Neural progenitor cell (in vitro differentiated cells): Measurements from ENCODE around the gene ADAT1. TPM values are rescaled to one million over a fixed set of nuclear protein-coding genes. Genes with fewer than 3 reads are reported as not detected.

Source experiments
- DNase-seq: peaks from one replicate; pipeline ENCODE4 v3.0.0-alpha.2; 2016; ENCODE audit warnings: low spot score
- H2AFZ ChIP-seq: fragments of 200-600 bp; sonication (generic); replicated peaks from 2 replicates; pipeline ENCODE4 v1.6.1; 2016; ENCODE audit warnings: antibody characterized with exemption
- H3F3A ChIP-seq: fragments of 200-600 bp; sonication (generic); 2 replicates; pipeline ENCODE4 v1.6.1; 2016; ENCODE audit warnings: antibody characterized with exemption, low read depth
- H3K27ac ChIP-seq: fragments of 200-600 bp; sonication (generic); 2 replicates; pipeline ENCODE4 v1.5.1; 2016; ENCODE audit warnings: mild to moderate bottlenecking
- H3K27me3 ChIP-seq: fragments of 200-600 bp; sonication (generic); 2 replicates; pipeline ENCODE4 v1.6.1; 2016; ENCODE audit warnings: mild to moderate bottlenecking, moderate library complexity
- H3K36me3 ChIP-seq: fragments of 200-600 bp; sonication (generic); 2 replicates; pipeline ENCODE4 v1.5.1; 2016
- H3K4me1 ChIP-seq: fragments of 200-600 bp; sonication (generic); 2 replicates; pipeline ENCODE4 v1.6.1; 2016; ENCODE audit warnings: mixed run types
- H3K4me2 ChIP-seq: fragments of 200-600 bp; sonication (generic); 2 replicates; pipeline ENCODE4 v1.6.1; 2016
- H3K4me3 ChIP-seq: fragments of 200-600 bp; sonication (generic); 2 replicates; pipeline ENCODE4 v1.5.1; 2016
- H3K79me2 ChIP-seq: fragments of 200-600 bp; sonication (generic); 2 replicates; pipeline ENCODE4 v1.6.1; 2016; ENCODE audit warnings: low read depth
- H3K9ac ChIP-seq: fragments of 200-600 bp; sonication (generic); 2 replicates; pipeline ENCODE4 v1.6.1; 2016
- H3K9me3 ChIP-seq: fragments of 200-600 bp; sonication (generic); 2 replicates; pipeline ENCODE4 v1.5.1; 2016; ENCODE audit warnings: low read depth
- H4K20me1 ChIP-seq: fragments of 200-600 bp; sonication (generic); 2 replicates; pipeline ENCODE4 v1.6.1; 2016; ENCODE audit warnings: low read depth
- H3K27ac Mint-ChIP-seq: 3 replicates; pipeline ENCODE4 v1.8.0; 2021; ENCODE audit warnings: mixed read lengths
- H3K27me3 Mint-ChIP-seq: 2 replicates; pipeline ENCODE4 v1.8.0; 2022; ENCODE audit warnings: low read depth, mild to moderate bottlenecking, inconsistent platforms, moderate library complexity, mixed read lengths; ENCODE audit not compliant: insufficient read depth
- H3K36me3 Mint-ChIP-seq: 3 replicates; pipeline ENCODE4 v1.8.0; 2021; ENCODE audit warnings: mixed read lengths
- H3K4me1 Mint-ChIP-seq: 3 replicates; pipeline ENCODE4 v1.8.0; 2021; ENCODE audit warnings: mixed read lengths
- H3K4me3 Mint-ChIP-seq: 3 replicates; pipeline ENCODE4 v1.8.0; 2021; ENCODE audit warnings: mild to moderate bottlenecking, moderate library complexity, mixed read lengths
- H3K9me3 Mint-ChIP-seq: 3 replicates; pipeline ENCODE4 v1.8.0; 2020; ENCODE audit warnings: mixed read lengths
- EZH2 ChIP-seq: fragments of 200-600 bp; sonication (generic); IDR thresholded peaks from 2 replicates; pipeline ENCODE4 v1.6.1; 2017; ENCODE audit warnings: antibody characterized with exemption, mild to moderate bottlenecking, moderate library complexity
- EZH2phosphoT487 ChIP-seq: fragments of 200-600 bp; sonication (generic); IDR thresholded peaks from 2 replicates; pipeline ENCODE4 v1.6.1; 2017; ENCODE audit warnings: antibody characterized with exemption
- total RNA-seq: library from RNA; depleted of rRNA; stranded (reverse); fragments of >200 nt; gene quantifications from 2 replicates; pipeline ENCODE4 v1.2.3, GENCODE V29; 2015; ENCODE audit warnings: low replicate concordance
- TF ChIP-seq, protein P1 (sequence below): fragments of 200-600 bp; sonication (generic); IDR thresholded peaks from 2 replicates; pipeline ENCODE4 v1.5.1; 2017; ENCODE audit warnings: antibody characterized with exemption, mild to moderate bottlenecking

Gene ADAT1
- total RNA-seq, 1 donor from 2014 or later, result 76.6 TPM

- H3K9me3 Mint-ChIP-seq, result no peaks in the 10 kb centered on the region
- Histone ChIP-seq H3K4me3 (no peak overlapping the region), H2AFZ (no peak overlapping the region), H3F3A (peaks cover 4% of the 10 kb centered on the region), H3K27me3 (no peaks in the 10 kb centered on the region), H3K79me2 (no peaks in the 10 kb centered on the region), H3K27ac (no peak overlapping the region), H3K9me3 (no peaks in the 10 kb centered on the region), H3K9ac (no peak overlapping the region), H4K20me1 (peaks cover 7% of the 10 kb centered on the region), H3K4me1 (no peaks in the 10 kb centered on the region), H3K4me2 (no peak overlapping the region), H3K36me3 (peaks cover 10% of the 10 kb centered on the region)
- no peak for DNase-seq
- peaks cover 9% of the 10 kb centered on the region for H3K4me1 Mint-ChIP-seq
- no peak for TF ChIP-seq EZH2phosphoT487
- no peak for TF ChIP-seq EZH2
- TF ChIP-seq, protein P1, sequence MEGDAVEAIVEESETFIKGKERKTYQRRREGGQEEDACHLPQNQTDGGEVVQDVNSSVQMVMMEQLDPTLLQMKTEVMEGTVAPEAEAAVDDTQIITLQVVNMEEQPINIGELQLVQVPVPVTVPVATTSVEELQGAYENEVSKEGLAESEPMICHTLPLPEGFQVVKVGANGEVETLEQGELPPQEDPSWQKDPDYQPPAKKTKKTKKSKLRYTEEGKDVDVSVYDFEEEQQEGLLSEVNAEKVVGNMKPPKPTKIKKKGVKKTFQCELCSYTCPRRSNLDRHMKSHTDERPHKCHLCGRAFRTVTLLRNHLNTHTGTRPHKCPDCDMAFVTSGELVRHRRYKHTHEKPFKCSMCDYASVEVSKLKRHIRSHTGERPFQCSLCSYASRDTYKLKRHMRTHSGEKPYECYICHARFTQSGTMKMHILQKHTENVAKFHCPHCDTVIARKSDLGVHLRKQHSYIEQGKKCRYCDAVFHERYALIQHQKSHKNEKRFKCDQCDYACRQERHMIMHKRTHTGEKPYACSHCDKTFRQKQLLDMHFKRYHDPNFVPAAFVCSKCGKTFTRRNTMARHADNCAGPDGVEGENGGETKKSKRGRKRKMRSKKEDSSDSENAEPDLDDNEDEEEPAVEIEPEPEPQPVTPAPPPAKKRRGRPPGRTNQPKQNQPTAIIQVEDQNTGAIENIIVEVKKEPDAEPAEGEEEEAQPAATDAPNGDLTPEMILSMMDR, result no peak
- H3K27me3 Mint-ChIP-seq, result peaks cover 3% of the 10 kb centered on the region
- no peak overlapping the region for H3K27ac Mint-ChIP-seq
- no peak overlapping the region for H3K4me3 Mint-ChIP-seq
- H3K36me3 Mint-ChIP-seq, result peaks cover 31% of the 10 kb centered on the region
Observed at GRCh38 chr16:75578212-75578611, 44.9 kb downstream of the ADAT1 start.

DNA sequence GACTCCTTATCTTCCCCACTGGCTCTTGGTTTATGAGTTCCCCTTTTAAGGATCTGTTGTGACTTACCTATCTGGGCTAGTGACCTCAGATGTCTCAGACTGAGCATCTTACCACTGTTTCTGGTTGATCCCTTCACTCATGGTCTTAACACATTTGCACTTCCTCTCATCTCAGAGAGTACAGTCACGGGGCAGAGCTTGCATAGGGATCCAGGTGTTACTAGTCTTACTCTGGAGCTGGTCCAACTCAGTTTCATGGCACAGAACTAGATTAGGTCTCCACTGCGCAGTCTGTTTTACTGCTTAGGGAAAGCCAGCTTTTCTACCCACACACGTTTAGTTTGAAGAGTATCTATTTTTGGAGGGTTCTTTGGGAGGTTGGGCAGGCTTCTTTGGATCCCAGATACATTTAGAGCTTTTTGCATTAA lies 46.7 kb downstream of the ADAT1 start:
- no peaks in the 10 kb centered on the region for H3K4me1 ChIP-seq
- TF ChIP-seq, protein P1, result no peak
- TF ChIP-seq EZH2 (no peak), EZH2phosphoT487 (no peak)
- H2AFZ ChIP-seq, result no peak overlapping the region
- peaks cover 40% of the 10 kb centered on the region for H3K36me3 Mint-ChIP-seq
- peaks cover 3% of the 10 kb centered on the region for H3K27me3 Mint-ChIP-seq
- DNase-seq, result no peak
- no peak overlapping the region for H3K4me3 ChIP-seq
- no peaks in the 10 kb centered on the region for H3K27me3 ChIP-seq
- no peaks in the 10 kb centered on the region for H3K9me3 ChIP-seq
- H3K4me2 ChIP-seq, result no peak overlapping the region
- peaks cover 10% of the 10 kb centered on the region for H3K36me3 ChIP-seq
- H3K4me3 Mint-ChIP-seq, result no peak overlapping the region
- peaks cover 9% of the 10 kb centered on the region for H3K4me1 Mint-ChIP-seq
- H3K27ac ChIP-seq, result no peak overlapping the region
- H3K9me3 Mint-ChIP-seq, result no peaks in the 10 kb centered on the region
- no peak overlapping the region for H3K9ac ChIP-seq
- no peak overlapping the region for H3K27ac Mint-ChIP-seq
- H3F3A ChIP-seq, result peaks cover 4% of the 10 kb centered on the region
- H4K20me1 ChIP-seq, result peaks cover 8% of the 10 kb centered on the region
- H3K79me2 ChIP-seq, result no peaks in the 10 kb centered on the region

DNA sequence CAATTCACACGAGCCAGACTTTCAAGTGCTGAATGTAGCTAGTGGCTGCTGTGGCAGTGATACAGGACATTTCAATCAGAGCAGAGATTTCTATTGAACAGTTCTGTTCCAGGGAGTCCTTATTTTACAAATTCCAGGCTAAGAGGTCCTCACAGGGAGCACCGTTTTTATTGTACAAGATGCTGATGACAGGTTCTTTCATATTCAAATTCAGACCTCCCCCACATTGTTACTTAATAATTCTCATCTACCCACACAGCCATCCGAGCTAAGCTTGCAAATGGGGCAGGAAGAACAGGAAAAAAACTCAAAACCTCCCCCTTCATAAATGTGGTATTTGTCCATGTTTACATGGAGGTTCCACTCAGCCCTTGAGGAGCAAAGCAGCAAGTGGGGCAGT lies 47.1 kb downstream of the ADAT1 start:
- Histone ChIP-seq H3K79me2 (no peaks in the 10 kb centered on the region), H3K9me3 (no peaks in the 10 kb centered on the region), H3F3A (peaks cover 4% of the 10 kb centered on the region), H3K27ac (no peak overlapping the region), H3K9ac (no peak overlapping the region), H3K4me1 (no peaks in the 10 kb centered on the region), H4K20me1 (peaks cover 8% of the 10 kb centered on the region), H2AFZ (no peak overlapping the region), H3K4me2 (no peak overlapping the region), H3K36me3 (peaks cover 10% of the 10 kb centered on the region), H3K4me3 (no peak overlapping the region), H3K27me3 (no peaks in the 10 kb centered on the region)
- Mint-ChIP-seq H3K36me3 (peaks cover 42% of the 10 kb centered on the region), H3K4me1 (peaks cover 9% of the 10 kb centered on the region), H3K9me3 (no peaks in the 10 kb centered on the region), H3K4me3 (no peak overlapping the region), H3K27me3 (peaks cover 3% of the 10 kb centered on the region), H3K27ac (no peak overlapping the region)
- no peak for DNase-seq
- TF ChIP-seq EZH2 (no peak), EZH2phosphoT487 (no peak)
- TF ChIP-seq, protein P1, result no peak
